Keratinocyte (primary cell): ENCODE results near the gene MKRN2. TPM values are rescaled to one million over a fixed set of nuclear protein-coding genes. Genes with fewer than 3 reads are reported as not detected.

Experiments used
- DNase-seq: peaks from one replicate; pipeline ENCODE4 v3.0.0-alpha.2; 2011; ENCODE audit warnings: low read depth, missing footprints, low spot score
- FAIRE-seq: peaks from 2 replicates; lab custom pipeline; 2011; peaks lifted over from hg19 to GRCh38; lab: Jason Lieb, UNC
- H2AFZ ChIP-seq: 2 replicates; pipeline ENCODE4 v1.6.0; 2012; ENCODE audit warnings: low read length, control low read depth, inconsistent platforms; ENCODE audit not compliant: control insufficient read depth
- H3K27ac ChIP-seq: 2 replicates; pipeline ENCODE4 v1.5.1; 2011; ENCODE audit warnings: low read length; ENCODE audit not compliant: control insufficient read depth, insufficient read depth
- H3K27me3 ChIP-seq: 3 replicates; pipeline ENCODE4 v1.6.0; 2011; ENCODE audit warnings: low read length; ENCODE audit not compliant: control insufficient read depth, insufficient read depth; ENCODE audit errors: extremely low read depth
- H3K36me3 ChIP-seq, 2 experiments: 2 replicates in 1 of 2; 3 replicates in 1 of 2; pipeline ENCODE4 v1.5.1; 2011; ENCODE audit warnings: low read length in 2 of 2, mild to moderate bottlenecking in 1 of 2; ENCODE audit not compliant: control insufficient read depth in 2 of 2, insufficient read depth in 2 of 2; ENCODE audit errors: extremely low read depth in 1 of 2
- H3K4me1 ChIP-seq: 3 replicates; pipeline ENCODE4 v1.5.1; 2011; ENCODE audit warnings: low read length; ENCODE audit not compliant: control insufficient read depth, insufficient read depth; ENCODE audit errors: extremely low read depth
- H3K4me2 ChIP-seq: 3 replicates; pipeline ENCODE4 v1.6.0; 2011; ENCODE audit warnings: low read depth, low read length; ENCODE audit not compliant: control insufficient read depth, insufficient read depth; ENCODE audit errors: extremely low read depth
- H3K4me3 ChIP-seq, 3 experiments: fragments of 200-600 bp in 1 of 3; sonication (generic) in 1 of 3; 2 replicates in 2 of 3; 3 replicates in 1 of 3; pipeline ENCODE4 v1.5.1; 2011 to 2016; ENCODE audit warnings: low read length in 3 of 3, mild to moderate bottlenecking in 3 of 3, control low read depth in 2 of 3, inconsistent platforms in 1 of 3, low read depth in 1 of 3, mixed read lengths in 1 of 3, mixed run types in 1 of 3, moderate library complexity in 1 of 3; ENCODE audit not compliant: control insufficient read depth in 2 of 3, insufficient read depth in 2 of 3; ENCODE audit errors: extremely low read depth in 1 of 3
- H3K79me2 ChIP-seq: 2 replicates; pipeline ENCODE4 v1.6.0; 2012; ENCODE audit warnings: low read length; ENCODE audit not compliant: control insufficient read depth, insufficient read depth
- H3K9ac ChIP-seq: 3 replicates; pipeline ENCODE4 v1.6.0; 2011; ENCODE audit warnings: low read length; ENCODE audit not compliant: control insufficient read depth, insufficient read depth; ENCODE audit errors: extremely low read depth
- H3K9me1 ChIP-seq: 3 replicates; pipeline ENCODE4 v1.6.0; 2011; ENCODE audit warnings: low read length; ENCODE audit not compliant: control insufficient read depth, insufficient read depth; ENCODE audit errors: extremely low read depth
- H3K9me3 ChIP-seq: 2 replicates; pipeline ENCODE4 v1.5.1; 2012; ENCODE audit warnings: low read depth, low read length; ENCODE audit not compliant: control insufficient read depth
- H4K20me1 ChIP-seq: 3 replicates; pipeline ENCODE4 v1.6.0; 2011; ENCODE audit warnings: low read length; ENCODE audit not compliant: control insufficient read depth, insufficient read depth; ENCODE audit errors: extremely low read depth
- CTCF ChIP-seq, 3 experiments: IDR thresholded peaks in 1 of 3; conservative IDR thresholded peaks in 1 of 3; optimal IDR thresholded peaks in 1 of 3; 2 replicates in 2 of 3; 3 replicates in 1 of 3; pipeline versions ENCODE3 to v1.5.1; 2011; ENCODE audit warnings: low read length in 3 of 3, mild to moderate bottlenecking in 3 of 3, moderate library complexity in 2 of 3, control low read depth in 1 of 3, inconsistent platforms in 1 of 3; ENCODE audit not compliant: insufficient read depth in 2 of 3; ENCODE audit errors: extremely low read depth in 1 of 3
- EZH2 ChIP-seq: IDR thresholded peaks from one replicate; pipeline ENCODE4 v1.6.1; 2012; ENCODE audit warnings: inconsistent platforms, mild to moderate bottlenecking, low read length, moderate library complexity
- dilution Hi-C: fragments of 300-500 bp; cut with MboI; formaldehyde crosslinking; loops from one replicate; pipeline ENCODE4 v1.7.0; 2020; ENCODE audit warnings: low sequenced_read_pairs; ENCODE audit not compliant: extremely low pct_ligation_motif_present
- polyA plus RNA-seq, 5 experiments: library from polyadenylated mRNA; depleted of rRNA in 3 of 5; stranded (reverse) in 3 of 5; stranded (forward) in 1 of 5; unstranded in 1 of 5; fragments of >200 nt; gene quantifications; 1 replicate in 1 of 5; 2 replicates in 3 of 5; 3 replicates in 1 of 5; pipeline versions ENCODE4 v1.2.1 to v1.2.3, GENCODE V29; 2011 to 2012; ENCODE audit warnings: missing spikeins in 2 of 5, low read depth in 1 of 5, low replicate concordance in 1 of 5

Gene MKRN2
- polyA plus RNA-seq, 1 donor (not counting 4 experiments of a cell fraction or from before 2014, with no cell fraction given) = 31.8 TPM

- Histone ChIP-seq H3K4me1 (peaks cover 7% of the 10 kb centered on the region), H3K9me1 (no peaks in the 10 kb centered on the region), H3K9me3 (no peaks in the 10 kb centered on the region), H2AFZ (no peak overlapping the region), H3K36me3 (peaks cover 12 to 19% of the 10 kb centered on the region in 2 experiments), H4K20me1 (no peaks in the 10 kb centered on the region), H3K27me3 (no peaks in the 10 kb centered on the region), H3K4me2 (no peak overlapping the region), H3K27ac (no peak overlapping the region), H3K4me3 (no peak overlapping the region), H3K9ac (no peak overlapping the region), H3K79me2 (no peaks in the 10 kb centered on the region)
- DNase-seq = no peak
- no peak for FAIRE-seq
- dilution Hi-C loops = no loop called here
- TF ChIP-seq CTCF (optimal IDR thresholded peaks at IDR 0.05 in 1 of 3, IDR thresholded peaks at IDR 0.05 in 1 of 3, conservative IDR thresholded peaks at IDR 0.05 in 1 of 3; ENCODE audit: extremely low read depth in 1 of 3, insufficient read depth in 2 of 3, low read length in 3 of 3) = no peak
- TF ChIP-seq EZH2 = no peak
Measured at GRCh38 chr3:12532182-12532581, 24.7 kb upstream of the MKRN2 start.

GRCh38 chr3:12536423-12536822 is 20.5 kb upstream of the MKRN2 start:
- no peak for FAIRE-seq
- H3K79me2 ChIP-seq = no peaks in the 10 kb centered on the region
- dilution Hi-C loops = no loop called here
- H2AFZ ChIP-seq = no peak overlapping the region
- no peak overlapping the region for H3K4me2 ChIP-seq
- H3K4me1 ChIP-seq = peaks cover 7% of the 10 kb centered on the region
- H3K27ac ChIP-seq = no peak overlapping the region
- no peaks in the 10 kb centered on the region for H3K9me3 ChIP-seq
- H4K20me1 ChIP-seq = no peaks in the 10 kb centered on the region
- no peak overlapping the region for H3K4me3 ChIP-seq
- no peaks in the 10 kb centered on the region for H3K27me3 ChIP-seq
- TF ChIP-seq EZH2 (no peak), CTCF (optimal IDR thresholded peaks at IDR 0.05 in 1 of 3, IDR thresholded peaks at IDR 0.05 in 1 of 3, conservative IDR thresholded peaks at IDR 0.05 in 1 of 3; ENCODE audit: extremely low read depth in 1 of 3, insufficient read depth in 2 of 3, low read length in 3 of 3) (no peak)
- peaks cover 9 to 12% of the 10 kb centered on the region in 2 experiments for H3K36me3 ChIP-seq
- no peak for DNase-seq
- no peak overlapping the region for H3K9ac ChIP-seq
- no peaks in the 10 kb centered on the region for H3K9me1 ChIP-seq
